GM12875 (cell line): ENCODE data around the gene DOCK3.
"Not testable (repeated sequence)": the region's sequence is repeated elsewhere in the genome, so short reads cannot be mapped to it uniquely, and the experiment has no call there.

ENCODE experiments used
- H3K4me3 ChIP-seq: one replicate; pipeline ENCODE4 v1.5.1; 2011; ENCODE audit warnings: low read depth, low read length, control low read depth
- CTCF ChIP-seq: IDR thresholded peaks from 2 replicates; pipeline ENCODE4 v1.5.1; 2011; ENCODE audit warnings: low read depth, mild to moderate bottlenecking, control low read depth, inconsistent platforms, low read length, moderate library complexity, borderline replicate concordance; ENCODE audit not compliant: insufficient read depth

The DOCK3 gene

GRCh38 chr3:50743643-50744042, 68.9 kb downstream of the DOCK3 start:
- H3K4me3 ChIP-seq, result no peak overlapping the region
- no peak for TF ChIP-seq CTCF

GRCh38 chr3:50749822-50750221, 75.1 kb downstream of the DOCK3 start:
- no peak overlapping the region for H3K4me3 ChIP-seq
- TF ChIP-seq CTCF, result no peak

GRCh38 chr3:50759015-50759414, 84.3 kb downstream of the DOCK3 start:
- H3K4me3 ChIP-seq, result no peak overlapping the region
- no peak for TF ChIP-seq CTCF

DNA sequence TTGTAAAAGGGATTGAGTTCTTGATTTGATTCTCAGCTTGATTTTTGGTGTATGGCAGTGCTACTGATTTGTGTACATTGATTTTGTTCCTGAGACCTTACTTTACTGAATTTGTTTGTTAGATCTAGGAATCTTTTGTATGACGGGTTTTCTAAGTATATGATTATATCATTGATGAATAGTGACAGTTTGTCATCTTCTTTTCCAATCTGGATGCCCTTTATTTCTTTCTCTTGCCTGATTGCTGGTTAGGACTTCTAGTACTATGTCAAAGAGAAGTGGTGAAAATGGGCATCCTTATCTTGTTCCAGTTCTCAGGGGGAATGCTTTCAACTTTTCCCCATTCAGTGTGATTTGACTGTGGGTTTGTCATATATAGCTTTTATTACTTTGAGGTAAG, 103.0 kb downstream of the DOCK3 start:
- TF ChIP-seq CTCF, result no peak
- H3K4me3 ChIP-seq, result no peak overlapping the region

GRCh38 chr3:50781766-50782165, 107.0 kb downstream of the DOCK3 start:
- not testable (repeated sequence) for H3K4me3 ChIP-seq

DNA sequence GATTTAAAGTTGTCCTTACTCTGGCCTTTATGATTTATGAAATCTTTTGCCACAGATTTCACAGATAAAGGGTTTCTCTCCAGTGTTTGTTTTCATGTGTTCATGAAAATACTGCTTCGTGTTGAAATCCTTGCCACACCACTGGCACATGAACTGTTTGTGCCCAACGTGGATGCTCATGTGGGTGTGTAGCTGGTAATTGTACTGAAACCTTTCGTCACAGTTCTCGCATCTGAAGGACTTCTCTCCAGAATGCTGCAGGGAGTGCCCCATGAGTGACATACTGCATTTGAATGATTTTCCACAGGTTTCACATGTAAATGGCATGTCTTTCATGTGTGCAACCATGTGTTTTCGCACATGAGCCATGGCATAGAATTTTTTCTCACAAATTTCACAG, 111.9 kb downstream of the DOCK3 start:
- no peak for TF ChIP-seq CTCF
- no peak overlapping the region for H3K4me3 ChIP-seq

- H3K4me3 ChIP-seq, result not testable (repeated sequence)
These were observed 116.2 kb downstream of the DOCK3 start for GRCh38 chr3:50790894-50791293.

DNA sequence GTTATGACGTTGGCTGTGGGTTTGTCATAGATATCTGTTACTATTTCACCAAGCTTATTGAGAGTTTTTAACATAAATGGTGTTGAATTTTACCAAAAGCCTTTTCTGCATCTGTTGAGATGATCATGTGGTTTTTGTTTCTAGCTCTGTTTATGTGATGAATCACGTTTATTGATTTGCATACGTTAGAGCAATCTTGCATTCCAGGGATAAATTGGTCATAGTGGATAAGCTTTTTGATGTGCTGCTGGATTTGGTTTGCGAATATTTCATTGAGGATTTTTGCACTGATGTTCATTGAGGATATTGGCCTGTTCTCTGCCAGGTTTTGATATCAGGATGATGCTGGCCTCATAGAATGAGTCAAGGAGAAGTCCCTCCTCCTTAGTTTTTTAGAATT, 117.8 kb downstream of the DOCK3 start:
- no peak overlapping the region for H3K4me3 ChIP-seq
- no peak for TF ChIP-seq CTCF

GRCh38 chr3:50803805-50804204, 129.1 kb downstream of the DOCK3 start:
- H3K4me3 ChIP-seq, result not testable (repeated sequence)

GRCh38 chr3:50804376-50804775, 129.6 kb downstream of the DOCK3 start:
- not testable (repeated sequence) for H3K4me3 ChIP-seq
